ENCODE results near the gene SEZ6. TPM values are rescaled to one million over a fixed set of nuclear protein-coding genes. Genes with fewer than 3 reads are reported as not detected.

Gene SEZ6
- total RNA-seq, 2 donors from 2014 or later, result not detected

DNA sequence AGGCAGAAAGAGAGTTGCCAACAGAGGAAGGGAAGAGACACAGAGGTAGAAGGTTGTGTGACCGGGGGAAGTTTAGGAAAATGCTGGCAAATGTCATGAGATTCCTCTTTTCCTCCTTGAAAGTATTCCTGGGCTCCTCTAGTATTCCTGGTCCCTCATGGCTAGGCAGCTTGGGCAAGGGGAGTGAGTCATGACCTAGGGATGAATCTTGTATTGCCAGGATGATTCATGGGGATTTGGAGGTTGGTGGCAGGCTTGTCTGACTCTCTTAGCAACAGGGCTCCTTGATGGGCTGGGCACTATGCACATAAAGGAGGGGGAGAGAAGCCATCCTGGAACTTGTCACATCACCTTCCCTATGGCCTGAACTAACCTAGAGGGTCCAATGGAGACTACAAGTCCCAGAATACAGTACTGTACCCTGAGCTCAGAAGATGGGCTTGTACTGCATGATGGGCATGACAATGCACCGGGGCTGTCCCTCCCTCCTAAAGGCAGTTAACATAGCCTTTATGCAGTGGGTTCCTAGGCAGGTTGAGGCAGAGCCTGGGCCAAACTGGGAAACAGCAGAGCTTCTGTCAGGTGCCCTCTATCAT lies 2.1 kb upstream of the SEZ6 start:
- H3K27ac Mint-ChIP-seq, result no peak overlapping the region
- no peaks in the 10 kb centered on the region for H3K36me3 Mint-ChIP-seq (ENCODE audit: insufficient read depth in 2 of 2)
- H3K9me3 Mint-ChIP-seq, result no peaks in the 10 kb centered on the region
- peaks cover 11% of the 10 kb centered on the region for H3K4me1 Mint-ChIP-seq (ENCODE audit: low read depth)
- H3K4me3 Mint-ChIP-seq, result no peak overlapping the region
- DNase-seq, result no peak
- no peak for ATAC-seq (replicated peaks in 1 of 2)
- peaks cover 55% of the 10 kb centered on the region for H3K27me3 Mint-ChIP-seq (ENCODE audit: low read depth)

DNA sequence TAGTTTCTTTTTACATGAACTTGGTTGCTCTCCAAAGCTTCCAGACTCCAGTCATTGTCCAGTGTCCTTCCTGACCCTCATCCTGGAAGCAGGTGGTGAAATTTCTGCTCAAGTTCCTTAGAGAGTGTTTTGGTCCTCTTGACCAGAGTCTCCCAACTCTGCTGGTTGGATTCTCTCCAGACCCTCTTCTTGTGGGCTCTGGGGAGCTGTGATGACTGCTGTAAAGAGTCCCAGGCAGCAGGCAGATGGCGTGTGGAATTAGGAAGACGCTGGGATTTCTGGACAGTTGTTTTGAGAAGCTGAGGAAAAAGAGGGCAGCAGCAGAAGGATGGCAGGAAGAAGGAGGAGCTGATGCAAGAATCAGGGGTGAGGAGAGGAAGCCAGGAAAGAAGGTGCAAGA lies 1.6 kb upstream of the SEZ6 start:
- no peaks in the 10 kb centered on the region for H3K9me3 Mint-ChIP-seq
- H3K4me3 Mint-ChIP-seq, result no peak overlapping the region
- H3K27ac Mint-ChIP-seq, result no peak overlapping the region
- H3K27me3 Mint-ChIP-seq (ENCODE audit: low read depth), result peaks cover 59% of the 10 kb centered on the region
- no peaks in the 10 kb centered on the region for H3K36me3 Mint-ChIP-seq (ENCODE audit: insufficient read depth in 2 of 2)
- ATAC-seq (replicated peaks in 1 of 2) (no peak), DNase-seq (no peak)
- peaks cover 11% of the 10 kb centered on the region for H3K4me1 Mint-ChIP-seq (ENCODE audit: low read depth)

DNA sequence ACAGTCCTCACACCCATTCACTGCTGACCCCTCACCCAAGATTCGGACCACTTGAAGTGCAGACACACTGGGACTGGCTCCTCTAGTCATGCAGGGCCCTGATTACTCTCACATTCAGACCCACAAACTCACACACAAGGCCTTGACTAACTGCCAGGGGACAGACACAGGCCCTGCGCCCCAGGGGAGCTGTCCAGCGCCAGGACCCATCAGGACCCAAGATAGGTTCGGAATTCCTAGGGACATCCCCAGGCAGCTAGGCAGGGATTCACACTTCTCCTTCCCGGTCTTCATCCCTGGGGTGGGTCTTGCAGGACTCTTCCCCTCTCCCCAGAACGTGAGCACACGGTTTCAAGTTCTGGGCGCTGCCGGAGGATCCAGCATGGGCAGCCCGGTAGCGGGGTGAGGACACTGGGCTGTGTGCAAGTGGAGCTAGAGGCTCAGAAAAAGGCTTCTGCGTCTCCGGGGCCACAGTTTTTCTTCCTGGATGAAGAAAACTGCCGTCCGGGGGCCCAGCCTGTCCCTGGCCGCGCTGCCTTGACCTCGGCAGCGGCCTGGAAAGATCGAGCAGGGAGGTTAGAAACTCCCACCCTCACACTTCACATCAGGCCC lies 1.6 kb downstream of the SEZ6 start:
- Mint-ChIP-seq H3K36me3 (ENCODE audit: insufficient read depth in 2 of 2) (no peaks in the 10 kb centered on the region), H3K9me3 (no peaks in the 10 kb centered on the region), H3K27me3 (ENCODE audit: low read depth) (peaks cover 47% of the 10 kb centered on the region), H3K4me3 (no peak overlapping the region), H3K27ac (no peak overlapping the region), H3K4me1 (ENCODE audit: low read depth) (no peaks in the 10 kb centered on the region)
- DNase-seq (no peak), ATAC-seq (replicated peaks in 1 of 2) (no peak)

DNA sequence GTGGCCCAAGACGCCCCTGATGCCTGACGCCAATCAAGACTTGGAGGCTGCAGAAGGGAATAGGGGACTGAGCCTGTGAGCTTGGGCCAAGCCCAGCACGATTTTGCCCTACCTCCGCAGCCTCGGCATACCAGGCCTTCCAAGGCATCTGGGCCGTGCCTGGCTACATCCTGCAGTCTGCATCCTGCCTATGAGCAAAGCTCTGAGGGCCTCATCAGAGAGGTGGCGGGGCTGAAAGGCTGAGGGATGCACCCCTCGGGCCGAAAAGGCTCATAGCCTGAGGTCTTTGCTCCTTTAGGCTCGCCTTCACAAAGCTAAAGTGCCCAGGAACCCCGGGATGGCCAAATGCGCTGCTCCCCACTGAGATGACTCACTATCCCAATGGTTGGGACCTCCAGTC lies 2.5 kb downstream of the SEZ6 start:
- no peak overlapping the region for H3K27ac Mint-ChIP-seq
- ATAC-seq (replicated peaks in 1 of 2), result no peak
- H3K36me3 Mint-ChIP-seq (ENCODE audit: insufficient read depth in 2 of 2), result no peaks in the 10 kb centered on the region
- no peak overlapping the region for H3K4me3 Mint-ChIP-seq
- DNase-seq, result no peak
- H3K4me1 Mint-ChIP-seq (ENCODE audit: low read depth), result no peaks in the 10 kb centered on the region
- H3K9me3 Mint-ChIP-seq, result no peaks in the 10 kb centered on the region
- peaks cover 38% of the 10 kb centered on the region for H3K27me3 Mint-ChIP-seq (ENCODE audit: low read depth)

DNA sequence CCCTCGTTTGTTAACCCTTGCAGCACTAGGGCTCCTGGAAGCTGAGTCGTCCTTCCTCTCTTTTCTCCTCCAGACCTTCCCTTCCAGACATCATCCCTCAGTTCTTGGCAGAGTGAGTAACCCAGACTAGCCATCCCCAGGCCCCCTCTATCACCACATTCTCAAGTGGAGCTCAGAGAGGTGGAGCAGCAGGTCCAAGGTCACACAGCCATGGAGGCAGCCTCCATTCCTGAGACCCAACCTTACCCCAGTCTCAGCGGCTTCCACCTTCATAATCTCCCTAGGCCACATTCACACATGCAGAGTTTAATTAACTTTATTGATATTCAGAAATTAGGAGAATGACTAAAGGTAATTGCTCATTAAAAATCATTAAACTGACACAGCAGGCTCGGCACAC lies 3.0 kb downstream of the SEZ6 start:
- H3K27ac Mint-ChIP-seq, result no peak overlapping the region
- peaks cover 38% of the 10 kb centered on the region for H3K27me3 Mint-ChIP-seq (ENCODE audit: low read depth)
- H3K9me3 Mint-ChIP-seq, result no peaks in the 10 kb centered on the region
- no peak for DNase-seq
- ATAC-seq (replicated peaks in 1 of 2), result no peak
- H3K4me3 Mint-ChIP-seq, result no peak overlapping the region
- H3K36me3 Mint-ChIP-seq (ENCODE audit: insufficient read depth in 2 of 2), result no peaks in the 10 kb centered on the region
- H3K4me1 Mint-ChIP-seq (ENCODE audit: low read depth), result no peaks in the 10 kb centered on the region

DNA sequence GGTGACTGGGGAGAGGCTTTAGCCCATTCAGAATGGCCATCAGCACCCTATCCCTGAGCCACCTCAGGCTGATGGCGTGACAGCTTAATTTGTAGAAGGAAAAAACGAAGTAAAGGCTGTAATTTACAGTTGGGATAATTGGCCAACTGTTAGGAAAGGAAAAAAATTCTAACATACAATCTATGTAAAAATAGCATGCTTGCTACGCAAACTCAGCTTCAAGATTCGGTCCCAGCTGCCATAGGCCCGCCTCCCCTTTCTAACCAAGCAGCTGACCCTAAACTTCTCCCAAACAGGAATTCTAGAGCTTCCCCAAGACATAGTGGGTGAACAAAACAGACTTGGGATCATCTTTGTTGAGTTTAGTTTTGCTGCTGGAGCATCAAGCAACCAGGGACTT lies 4.9 kb downstream of the SEZ6 start:
- peaks cover 32% of the 10 kb centered on the region for H3K27me3 Mint-ChIP-seq (ENCODE audit: low read depth)
- no peaks in the 10 kb centered on the region for H3K9me3 Mint-ChIP-seq
- no peaks in the 10 kb centered on the region for H3K36me3 Mint-ChIP-seq (ENCODE audit: insufficient read depth in 2 of 2)
- DNase-seq, result no peak
- H3K4me3 Mint-ChIP-seq, result no peak overlapping the region
- no peak overlapping the region for H3K27ac Mint-ChIP-seq
- ATAC-seq (replicated peaks in 1 of 2), result no peak
- no peaks in the 10 kb centered on the region for H3K4me1 Mint-ChIP-seq (ENCODE audit: low read depth)

DNA sequence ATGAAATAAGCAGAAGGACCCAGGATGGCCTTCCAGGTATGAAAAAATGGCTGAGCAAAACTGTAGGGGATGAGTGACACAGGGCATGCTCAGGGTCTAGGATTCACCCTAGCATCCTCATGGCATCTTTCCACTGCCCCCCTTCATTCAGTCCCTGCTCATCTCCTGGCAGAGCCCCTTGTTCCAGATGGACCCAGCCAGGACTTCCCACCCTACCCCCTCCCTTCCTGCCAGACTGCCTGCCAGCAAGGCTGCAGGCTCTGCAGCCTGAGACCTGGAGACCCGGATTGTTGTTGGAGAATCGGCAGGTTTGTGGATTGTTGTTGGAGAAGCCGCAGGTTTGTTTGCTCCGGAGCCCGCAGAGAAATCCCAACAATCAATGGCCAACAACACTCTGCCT lies 6.6 kb downstream of the SEZ6 start:
- Mint-ChIP-seq H3K36me3 (ENCODE audit: insufficient read depth in 2 of 2) (no peaks in the 10 kb centered on the region), H3K9me3 (no peaks in the 10 kb centered on the region), H3K27me3 (ENCODE audit: low read depth) (peaks cover 23% of the 10 kb centered on the region), H3K27ac (no peak overlapping the region), H3K4me1 (ENCODE audit: low read depth) (no peaks in the 10 kb centered on the region), H3K4me3 (no peak overlapping the region)
- DNase-seq (no peak), ATAC-seq (replicated peaks in 1 of 2) (no peak)

DNA sequence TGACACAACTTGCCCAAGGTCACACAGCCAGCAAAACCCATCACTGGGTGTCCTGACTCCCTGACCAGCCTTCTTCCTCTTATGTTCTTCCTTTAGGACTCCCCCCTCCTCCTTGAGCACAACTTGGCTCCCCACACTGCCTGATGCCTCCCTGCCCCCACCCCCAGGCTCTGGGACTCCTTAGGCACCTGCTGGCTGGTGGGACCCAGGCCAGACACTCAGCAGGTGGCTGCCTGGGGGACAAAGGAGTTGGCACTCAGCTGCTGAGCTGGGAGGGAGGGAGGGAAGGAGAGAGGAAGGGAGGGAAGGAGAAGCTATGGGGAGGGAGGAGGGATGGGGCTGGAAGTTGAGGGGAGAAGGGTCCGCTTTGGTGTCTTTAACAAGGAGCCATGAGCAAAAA lies 8.0 kb downstream of the SEZ6 start:
- H3K4me1 Mint-ChIP-seq (ENCODE audit: low read depth), result no peaks in the 10 kb centered on the region
- no peaks in the 10 kb centered on the region for H3K9me3 Mint-ChIP-seq
- DNase-seq (no peak), ATAC-seq (replicated peaks in 1 of 2) (no peak)
- no peaks in the 10 kb centered on the region for H3K36me3 Mint-ChIP-seq (ENCODE audit: insufficient read depth in 2 of 2)
- peaks cover 13% of the 10 kb centered on the region for H3K27me3 Mint-ChIP-seq (ENCODE audit: low read depth)
- H3K4me3 Mint-ChIP-seq, result no peak overlapping the region
- no peak overlapping the region for H3K27ac Mint-ChIP-seq

DNA sequence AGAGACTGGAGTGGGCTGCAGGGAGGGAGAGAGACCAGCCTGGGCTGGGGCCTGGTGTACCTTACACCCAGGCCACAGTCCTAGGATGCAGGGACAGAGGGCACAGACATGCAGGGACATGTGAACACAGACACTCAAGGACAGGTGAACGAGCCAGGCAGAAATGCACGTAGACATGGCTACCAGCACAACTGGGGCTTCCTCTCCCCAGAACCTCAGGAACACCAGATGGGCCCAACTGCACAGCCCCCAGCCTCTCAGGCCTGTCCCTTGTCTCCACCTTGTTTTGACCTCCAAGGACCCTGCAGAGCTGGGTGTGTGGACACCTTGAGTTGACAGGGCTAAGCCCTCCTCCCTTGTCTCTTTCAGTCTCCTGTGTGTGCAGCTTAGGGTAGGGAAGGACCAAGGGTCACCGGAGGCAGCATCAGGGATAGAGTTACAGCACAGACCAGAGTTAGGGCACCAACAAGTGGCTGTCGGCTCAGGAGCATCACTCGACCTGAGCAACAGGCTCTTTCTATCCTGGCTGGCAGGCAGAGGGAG lies 9.2 kb downstream of the SEZ6 start:
- no peak overlapping the region for H3K4me3 Mint-ChIP-seq
- no peaks in the 10 kb centered on the region for H3K9me3 Mint-ChIP-seq
- peaks cover 10% of the 10 kb centered on the region for H3K27me3 Mint-ChIP-seq (ENCODE audit: low read depth)
- DNase-seq (no peak), ATAC-seq (replicated peaks in 1 of 2) (no peak)
- H3K27ac Mint-ChIP-seq, result no peak overlapping the region
- no peaks in the 10 kb centered on the region for H3K36me3 Mint-ChIP-seq (ENCODE audit: insufficient read depth in 2 of 2)
- no peaks in the 10 kb centered on the region for H3K4me1 Mint-ChIP-seq (ENCODE audit: low read depth)

DNA sequence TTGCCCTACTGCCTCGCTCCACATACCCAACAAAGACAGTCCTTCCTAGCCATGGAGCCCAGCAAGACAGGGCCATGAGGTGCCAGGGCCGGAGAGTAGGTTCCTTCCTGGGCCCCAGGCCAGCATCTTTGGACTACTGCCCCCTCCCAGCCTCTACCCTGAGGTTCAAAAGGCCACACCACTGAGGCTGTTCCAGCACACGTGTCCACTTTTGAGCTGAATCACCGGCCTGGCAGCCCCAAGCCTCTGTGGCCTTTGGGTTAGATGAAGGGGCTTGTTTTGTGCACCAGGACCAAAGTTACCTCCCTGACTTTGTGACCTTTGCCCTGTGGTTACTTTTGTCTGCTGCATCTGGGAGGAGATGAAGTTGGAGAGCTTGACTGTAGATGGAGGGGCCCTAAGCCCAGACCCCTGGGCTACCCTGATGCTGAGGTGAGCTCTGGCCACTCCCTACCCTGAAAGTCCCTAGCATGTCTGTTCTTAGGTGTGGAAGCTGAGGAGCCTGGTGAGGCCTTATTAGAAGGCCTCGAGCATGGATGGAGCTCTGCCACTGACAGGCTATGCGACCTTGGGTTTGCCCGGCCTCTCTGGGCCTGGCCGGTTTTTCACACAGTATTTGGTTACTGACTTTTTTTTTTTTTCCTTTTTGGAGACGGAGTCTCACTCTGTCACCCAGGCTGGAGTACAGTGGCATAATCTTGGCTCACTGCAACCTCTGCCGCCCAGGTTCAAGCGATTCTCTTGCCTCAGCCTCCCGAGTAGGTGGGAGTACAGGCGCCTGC lies 12.0 kb downstream of the SEZ6 start:
- DNase-seq, result no peak
- Mint-ChIP-seq H3K27ac (no peak overlapping the region), H3K36me3 (ENCODE audit: insufficient read depth in 2 of 2) (no peaks in the 10 kb centered on the region), H3K27me3 (ENCODE audit: low read depth) (peaks cover 10% of the 10 kb centered on the region), H3K4me1 (ENCODE audit: low read depth) (no peaks in the 10 kb centered on the region), H3K4me3 (no peak overlapping the region), H3K9me3 (no peaks in the 10 kb centered on the region)
- ATAC-seq (replicated peaks in 1 of 2), result no peak

DNA sequence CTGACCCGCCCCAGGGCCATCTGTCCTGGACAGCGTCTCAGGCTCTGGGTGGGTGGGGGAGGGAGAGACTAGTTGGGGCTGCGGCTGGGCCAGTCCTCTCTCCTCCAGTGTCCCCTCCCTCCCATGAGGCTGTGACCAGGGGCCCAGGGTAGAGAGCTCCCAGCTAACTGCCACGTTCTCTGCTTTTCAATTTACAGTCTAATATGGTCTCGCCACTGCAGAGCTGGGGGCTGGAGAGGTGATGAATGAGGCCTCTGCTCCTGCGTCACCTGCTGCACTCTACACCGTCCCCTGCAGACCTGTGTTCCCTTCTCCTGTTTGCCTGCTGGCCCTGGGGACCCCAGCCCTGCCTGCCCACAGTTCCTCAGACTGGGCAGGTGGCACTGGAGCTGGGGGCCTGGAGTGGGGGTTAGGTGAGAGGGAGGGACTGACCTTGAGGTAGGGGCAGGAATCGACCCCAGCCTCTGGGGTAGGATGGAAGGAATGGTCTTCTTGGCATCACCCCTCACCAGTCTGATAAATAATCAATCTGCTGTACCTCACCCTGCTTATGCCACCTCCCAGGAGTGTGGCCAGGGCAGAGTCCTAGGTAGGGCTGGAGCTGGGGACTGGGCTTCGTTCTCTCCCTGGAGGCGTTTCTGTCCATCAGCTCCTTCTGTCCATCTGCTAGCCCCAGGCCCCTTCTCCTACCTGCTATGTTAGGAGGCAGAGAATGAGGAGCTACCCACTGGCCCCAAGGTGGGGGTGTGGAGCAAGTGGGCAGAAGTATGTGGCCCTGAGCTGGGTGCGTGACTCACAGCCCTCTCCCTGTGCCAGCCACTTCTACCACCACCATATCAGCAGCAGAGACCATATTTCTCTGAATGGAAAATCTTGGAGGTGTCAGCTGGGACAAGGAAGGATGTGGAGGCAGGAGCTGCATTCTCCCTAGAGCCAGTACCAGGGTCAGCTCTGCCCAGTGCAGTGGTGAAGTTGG lies 12.9 kb downstream of the SEZ6 start:
- no peak overlapping the region for H3K4me3 Mint-ChIP-seq
- no peak for ATAC-seq (replicated peaks in 1 of 2)
- no peak overlapping the region for H3K27ac Mint-ChIP-seq
- H3K9me3 Mint-ChIP-seq, result no peaks in the 10 kb centered on the region
- peaks cover 6% of the 10 kb centered on the region for H3K27me3 Mint-ChIP-seq (ENCODE audit: low read depth)
- no peaks in the 10 kb centered on the region for H3K36me3 Mint-ChIP-seq (ENCODE audit: insufficient read depth in 2 of 2)
- no peaks in the 10 kb centered on the region for H3K4me1 Mint-ChIP-seq (ENCODE audit: low read depth)
- DNase-seq, result no peak

DNA sequence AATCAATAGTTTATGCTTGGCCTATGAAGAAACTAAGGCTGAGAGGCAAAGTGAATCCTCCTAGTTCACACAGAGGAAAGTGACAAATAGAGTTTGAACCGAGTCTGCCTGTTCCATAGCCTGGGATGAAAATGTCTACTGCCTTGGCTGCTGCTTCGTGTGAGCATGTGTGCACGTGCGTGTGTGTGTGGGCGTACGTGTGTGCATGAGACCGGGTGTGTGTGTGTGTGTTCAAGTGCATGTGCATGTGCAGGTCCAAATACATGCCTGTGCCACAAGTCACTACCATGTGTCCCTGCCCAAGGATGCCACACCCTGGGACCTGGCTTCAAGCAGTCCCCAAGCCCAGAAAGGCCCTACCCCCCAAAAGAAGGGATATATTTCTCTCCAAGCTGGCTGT lies 13.6 kb downstream of the SEZ6 start:
- Mint-ChIP-seq H3K27me3 (ENCODE audit: low read depth) (no peaks in the 10 kb centered on the region), H3K9me3 (no peaks in the 10 kb centered on the region), H3K4me3 (no peak overlapping the region), H3K4me1 (ENCODE audit: low read depth) (no peaks in the 10 kb centered on the region), H3K27ac (no peak overlapping the region), H3K36me3 (ENCODE audit: insufficient read depth in 2 of 2) (no peaks in the 10 kb centered on the region)
- no peak for ATAC-seq (replicated peaks in 1 of 2)
- no peak for DNase-seq

DNA sequence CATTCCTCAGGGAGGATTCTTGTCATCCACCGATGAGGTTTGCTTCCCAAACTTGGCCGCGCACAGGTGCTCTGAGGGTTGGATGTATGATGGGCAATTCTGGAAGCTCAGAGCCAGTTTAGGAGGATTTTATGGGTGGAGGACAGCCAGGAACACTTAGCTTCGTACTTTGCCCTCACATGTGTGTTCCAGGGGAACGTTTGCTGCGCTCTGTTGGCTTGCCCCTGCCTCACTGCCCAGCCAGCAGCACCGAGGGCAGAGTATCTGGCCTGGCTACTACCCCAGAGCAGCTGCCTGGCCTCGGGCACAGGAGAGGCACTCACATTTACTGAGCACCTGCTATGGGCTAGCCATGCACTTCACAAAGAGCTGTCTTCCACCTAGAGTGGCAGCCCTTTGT lies 14.1 kb downstream of the SEZ6 start:
- ATAC-seq (replicated peaks in 1 of 2), result no peak
- no peak overlapping the region for H3K27ac Mint-ChIP-seq
- H3K9me3 Mint-ChIP-seq, result no peaks in the 10 kb centered on the region
- DNase-seq, result no peak
- H3K4me1 Mint-ChIP-seq (ENCODE audit: low read depth), result no peaks in the 10 kb centered on the region
- no peaks in the 10 kb centered on the region for H3K36me3 Mint-ChIP-seq (ENCODE audit: insufficient read depth in 2 of 2)
- no peaks in the 10 kb centered on the region for H3K27me3 Mint-ChIP-seq (ENCODE audit: low read depth)
- H3K4me3 Mint-ChIP-seq, result no peak overlapping the region
